Neural cell (in vitro differentiated cells): Measurements from ENCODE around the gene PHF23. TPM values are rescaled to one million over a fixed set of nuclear protein-coding genes. Genes with fewer than 3 reads are reported as not detected.

ENCODE experiments used
- H2AFZ ChIP-seq: fragments of 200-600, 300-800 bp; sonication (generic), shearing (Covaris generic); 2 replicates; pipeline ENCODE4 v1.6.0; 2014; ENCODE audit warnings: low read depth, mild to moderate bottlenecking, antibody characterized with exemption, low read length, moderate library complexity
- H3F3A ChIP-seq: fragments of 200-600 bp; shearing (Covaris generic); 2 replicates; pipeline ENCODE4 v1.6.1; 2016; ENCODE audit warnings: mild to moderate bottlenecking, moderate library complexity, mixed read lengths, antibody characterized with exemption, low read length; ENCODE audit not compliant: insufficient read depth, poor library complexity, severe bottlenecking
- H3K27ac ChIP-seq: fragments of 200-600, 300-800 bp; sonication (generic), shearing (Covaris generic); 2 replicates; pipeline ENCODE4 v1.5.1; 2014; ENCODE audit warnings: mild to moderate bottlenecking, low read length, moderate library complexity
- H3K27me3 ChIP-seq: fragments of 300-800, 200-600 bp; sonication (generic), shearing (Covaris generic); 2 replicates; pipeline ENCODE4 v1.6.0; 2014; ENCODE audit warnings: mild to moderate bottlenecking, low read depth, low read length, moderate library complexity; ENCODE audit not compliant: insufficient read depth
- H3K36me3 ChIP-seq: fragments of 300-800, 200-600 bp; sonication (generic), shearing (Covaris generic); 2 replicates; pipeline ENCODE4 v1.5.1; 2014; ENCODE audit warnings: mild to moderate bottlenecking, antibody characterized with exemption, low read length, moderate library complexity; ENCODE audit not compliant: insufficient read depth
- H3K4me2 ChIP-seq: fragments of 300-800, 200-600 bp; sonication (generic), shearing (Covaris generic); 2 replicates; pipeline ENCODE4 v1.6.0; 2014; ENCODE audit warnings: mild to moderate bottlenecking, low read length
- H3K4me3 ChIP-seq: fragments of 300-800, 200-600 bp; sonication (generic), shearing (Covaris generic); 2 replicates; pipeline ENCODE4 v1.5.1; 2014; ENCODE audit warnings: mild to moderate bottlenecking, low read length, moderate library complexity
- H3K79me2 ChIP-seq: fragments of 200-600 bp; shearing (Covaris generic); replicated peaks from 2 replicates; pipeline ENCODE4 v1.6.0; 2014; ENCODE audit warnings: mild to moderate bottlenecking, low read length, moderate library complexity; ENCODE audit not compliant: insufficient read depth
- H3K9ac ChIP-seq: fragments of 300-800, 200-600 bp; sonication (generic), shearing (Covaris generic); 2 replicates; pipeline ENCODE4 v1.6.1; 2016; ENCODE audit warnings: mild to moderate bottlenecking, low read length, mixed read lengths
- H3K9me2 ChIP-seq: fragments of 200-600 bp; shearing (Covaris generic); 2 replicates; pipeline ENCODE4 v1.6.1; 2016; ENCODE audit warnings: mild to moderate bottlenecking, low read length, mixed read lengths; ENCODE audit not compliant: insufficient read depth
- H3K9me3 ChIP-seq: fragments of 200-600, 300-800 bp; sonication (generic), shearing (Covaris generic); 2 replicates; pipeline ENCODE4 v1.6.1; 2016; ENCODE audit warnings: mild to moderate bottlenecking, mixed run types, low read length, moderate library complexity, mixed read lengths
- H4K20me1 ChIP-seq: fragments of 200-600 bp; shearing (Covaris generic); 2 replicates; pipeline ENCODE4 v1.6.1; 2016; ENCODE audit warnings: mild to moderate bottlenecking, mixed run types; ENCODE audit not compliant: insufficient read depth
- CTCF ChIP-seq: fragments of 450-650 bp; IDR thresholded peaks from 2 replicates; pipeline ENCODE4 v1.5.1; 2014; ENCODE audit warnings: antibody characterized with exemption, mild to moderate bottlenecking, moderate library complexity; ENCODE audit not compliant: poor library complexity, severe bottlenecking
- EP300 ChIP-seq: fragments of 450-650 bp; conservative IDR thresholded peaks from 2 replicates; pipeline ENCODE4 v1.6.1; 2014; ENCODE audit warnings: antibody characterized with exemption, mild to moderate bottlenecking, moderate library complexity; ENCODE audit not compliant: poor library complexity, severe bottlenecking
- EZH2 ChIP-seq: fragments of 200-600, 300-800 bp; shearing (Covaris generic), sonication (generic); IDR thresholded peaks from 2 replicates; pipeline ENCODE4 v1.6.1; 2014; ENCODE audit warnings: antibody characterized with exemption, low read length, borderline replicate concordance, mild to moderate bottlenecking; ENCODE audit not compliant: insufficient read depth, poor library complexity, severe bottlenecking
- MXI1 ChIP-seq: fragments of 450-650 bp; conservative IDR thresholded peaks from 2 replicates; pipeline ENCODE4 v1.6.1; 2014; ENCODE audit warnings: antibody characterized with exemption, mild to moderate bottlenecking; ENCODE audit not compliant: poor library complexity, severe bottlenecking
- POLR2AphosphoS5 ChIP-seq: IDR thresholded peaks from 2 replicates; pipeline ENCODE4 v1.6.1; 2012
- RAD21 ChIP-seq: fragments of 450-650 bp; conservative IDR thresholded peaks from 2 replicates; pipeline ENCODE4 v1.6.1; 2014; ENCODE audit warnings: antibody characterized with exemption, mild to moderate bottlenecking, moderate library complexity
- SMC3 ChIP-seq: fragments of 450-650 bp; conservative IDR thresholded peaks from 2 replicates; pipeline ENCODE4 v1.6.1; 2014; ENCODE audit warnings: antibody characterized with exemption, mild to moderate bottlenecking, moderate library complexity; ENCODE audit not compliant: poor library complexity
- TAF1 ChIP-seq: IDR thresholded peaks from 2 replicates; pipeline ENCODE4 v1.6.1; 2012; ENCODE audit warnings: low read depth
- polyA plus RNA-seq: library from polyadenylated mRNA; depleted of rRNA; stranded (reverse); fragments of >200 nt; gene quantifications from 2 replicates; pipeline ENCODE4 v1.2.3, GENCODE V29; 2014
- TF ChIP-seq, protein P1 (sequence below): IDR thresholded peaks from 2 replicates; pipeline ENCODE4 v1.6.1; 2012; ENCODE audit warnings: borderline replicate concordance

PHF23 gene
- polyA plus RNA-seq, 1 donor from 2014 or later, result 55.7 TPM

DNA sequence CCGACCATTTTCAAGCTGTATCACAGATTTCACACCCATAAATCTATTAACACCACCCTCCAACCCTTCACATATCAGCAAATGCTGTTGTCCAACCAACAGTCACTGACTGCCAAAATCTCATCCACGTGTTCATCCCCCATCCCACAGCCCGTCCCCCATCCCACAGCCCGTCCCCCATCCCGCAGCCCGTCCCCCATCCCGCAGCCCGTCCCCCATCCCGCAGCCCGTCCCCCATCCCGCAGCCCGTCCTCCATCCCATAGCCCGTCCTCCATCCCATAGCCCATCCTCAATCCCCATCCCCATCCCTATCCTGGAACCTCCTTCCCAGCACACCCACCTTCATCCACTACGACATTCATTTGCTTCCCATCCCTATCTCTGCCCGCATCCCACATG is 33.7 kb downstream of the PHF23 start:
- Histone ChIP-seq H3K9ac (peak overlapping the region; percentile 87), H3K4me3 (peak overlapping the region; percentile 75), H3K9me2 (no peaks in the 10 kb centered on the region), H4K20me1 (no peaks in the 10 kb centered on the region), H3K9me3 (no peaks in the 10 kb centered on the region), H3K36me3 (no peaks in the 10 kb centered on the region), H3K79me2 (peaks cover 43% of the 10 kb centered on the region), H3K4me2 (peak overlapping the region; percentile 95), H3K27ac (peak overlapping the region; percentile 96), H3K27me3 (no peaks in the 10 kb centered on the region), H3F3A (no peaks in the 10 kb centered on the region), H2AFZ (peak overlapping the region; percentile 46)
- TF ChIP-seq, protein P1, sequence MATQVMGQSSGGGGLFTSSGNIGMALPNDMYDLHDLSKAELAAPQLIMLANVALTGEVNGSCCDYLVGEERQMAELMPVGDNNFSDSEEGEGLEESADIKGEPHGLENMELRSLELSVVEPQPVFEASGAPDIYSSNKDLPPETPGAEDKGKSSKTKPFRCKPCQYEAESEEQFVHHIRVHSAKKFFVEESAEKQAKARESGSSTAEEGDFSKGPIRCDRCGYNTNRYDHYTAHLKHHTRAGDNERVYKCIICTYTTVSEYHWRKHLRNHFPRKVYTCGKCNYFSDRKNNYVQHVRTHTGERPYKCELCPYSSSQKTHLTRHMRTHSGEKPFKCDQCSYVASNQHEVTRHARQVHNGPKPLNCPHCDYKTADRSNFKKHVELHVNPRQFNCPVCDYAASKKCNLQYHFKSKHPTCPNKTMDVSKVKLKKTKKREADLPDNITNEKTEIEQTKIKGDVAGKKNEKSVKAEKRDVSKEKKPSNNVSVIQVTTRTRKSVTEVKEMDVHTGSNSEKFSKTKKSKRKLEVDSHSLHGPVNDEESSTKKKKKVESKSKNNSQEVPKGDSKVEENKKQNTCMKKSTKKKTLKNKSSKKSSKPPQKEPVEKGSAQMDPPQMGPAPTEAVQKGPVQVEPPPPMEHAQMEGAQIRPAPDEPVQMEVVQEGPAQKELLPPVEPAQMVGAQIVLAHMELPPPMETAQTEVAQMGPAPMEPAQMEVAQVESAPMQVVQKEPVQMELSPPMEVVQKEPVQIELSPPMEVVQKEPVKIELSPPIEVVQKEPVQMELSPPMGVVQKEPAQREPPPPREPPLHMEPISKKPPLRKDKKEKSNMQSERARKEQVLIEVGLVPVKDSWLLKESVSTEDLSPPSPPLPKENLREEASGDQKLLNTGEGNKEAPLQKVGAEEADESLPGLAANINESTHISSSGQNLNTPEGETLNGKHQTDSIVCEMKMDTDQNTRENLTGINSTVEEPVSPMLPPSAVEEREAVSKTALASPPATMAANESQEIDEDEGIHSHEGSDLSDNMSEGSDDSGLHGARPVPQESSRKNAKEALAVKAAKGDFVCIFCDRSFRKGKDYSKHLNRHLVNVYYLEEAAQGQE, result no peak
- TF ChIP-seq CTCF, result no peak
- no peak for TF ChIP-seq POLR2AphosphoS5
- no peak for TF ChIP-seq SMC3
- TF ChIP-seq EP300, result no peak
- TF ChIP-seq TAF1, result no peak
- TF ChIP-seq RAD21, result no peak
- TF ChIP-seq MXI1, result no peak
- TF ChIP-seq EZH2, result no peak

DNA sequence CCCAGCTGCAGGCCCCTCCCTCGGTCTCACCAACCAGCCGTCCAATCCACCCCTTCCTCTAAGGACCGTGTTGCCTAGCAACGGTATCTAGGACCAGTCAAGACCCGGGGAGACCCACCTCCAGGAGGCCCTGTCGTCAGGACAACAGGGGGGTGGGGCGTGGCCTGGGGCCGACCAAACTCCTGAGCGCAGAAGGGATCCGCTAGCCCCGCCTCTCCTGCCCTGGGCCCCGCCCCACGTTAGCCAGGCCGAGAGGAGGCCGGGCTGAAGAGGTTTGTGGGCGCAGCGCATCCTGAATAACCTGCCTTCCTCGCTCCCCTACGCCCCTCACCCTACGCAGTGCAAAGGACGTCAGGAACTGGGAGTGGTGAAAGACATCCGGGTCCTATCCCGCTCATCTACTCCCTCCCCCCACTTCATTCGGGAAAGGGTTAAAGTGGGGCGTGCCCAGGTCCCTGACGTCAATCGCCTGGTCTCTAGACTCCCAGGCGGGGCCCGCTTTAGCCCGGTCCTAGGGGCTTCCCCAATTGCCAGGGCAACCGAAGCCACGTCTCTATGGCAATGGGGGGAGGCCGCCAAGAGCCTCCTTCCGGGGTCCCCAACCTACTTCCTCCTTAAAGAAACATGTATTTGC is 34.3 kb downstream of the PHF23 start:
- H3K9me2 ChIP-seq, result no peaks in the 10 kb centered on the region
- H3K9ac ChIP-seq, result peak overlapping the region; percentile 87
- H3K27ac ChIP-seq, result peak overlapping the region; percentile 96
- H3K36me3 ChIP-seq, result no peaks in the 10 kb centered on the region
- H3K4me2 ChIP-seq, result peak overlapping the region; percentile 95
- peak overlapping the region; percentile 75 for H3K4me3 ChIP-seq
- peak overlapping the region; percentile 46 for H2AFZ ChIP-seq
- TF ChIP-seq RAD21 (peak; percentile 35), POLR2AphosphoS5 (peak; percentile 96), EZH2 (no peak), CTCF (no peak), MXI1 (peak; percentile 81), TAF1 (no peak), EP300 (peak; percentile 85), SMC3 (peak; percentile 54)
- TF ChIP-seq, protein P1, result no peak
- H3K9me3 ChIP-seq, result no peaks in the 10 kb centered on the region
- no peaks in the 10 kb centered on the region for H3F3A ChIP-seq
- H3K27me3 ChIP-seq, result no peaks in the 10 kb centered on the region
- H4K20me1 ChIP-seq, result no peaks in the 10 kb centered on the region
- H3K79me2 ChIP-seq, result peaks cover 38% of the 10 kb centered on the region
